ENCODE measurements around the gene CD9. TPM values are rescaled to one million over a fixed set of nuclear protein-coding genes. Genes with fewer than 3 reads are reported as not detected.

CD9 gene
- total and polyA plus RNA-seq, 2 donors (not counting 1 experiment from before 2014, with no cell fraction given) = 7.2 to 12.8 TPM

DNA sequence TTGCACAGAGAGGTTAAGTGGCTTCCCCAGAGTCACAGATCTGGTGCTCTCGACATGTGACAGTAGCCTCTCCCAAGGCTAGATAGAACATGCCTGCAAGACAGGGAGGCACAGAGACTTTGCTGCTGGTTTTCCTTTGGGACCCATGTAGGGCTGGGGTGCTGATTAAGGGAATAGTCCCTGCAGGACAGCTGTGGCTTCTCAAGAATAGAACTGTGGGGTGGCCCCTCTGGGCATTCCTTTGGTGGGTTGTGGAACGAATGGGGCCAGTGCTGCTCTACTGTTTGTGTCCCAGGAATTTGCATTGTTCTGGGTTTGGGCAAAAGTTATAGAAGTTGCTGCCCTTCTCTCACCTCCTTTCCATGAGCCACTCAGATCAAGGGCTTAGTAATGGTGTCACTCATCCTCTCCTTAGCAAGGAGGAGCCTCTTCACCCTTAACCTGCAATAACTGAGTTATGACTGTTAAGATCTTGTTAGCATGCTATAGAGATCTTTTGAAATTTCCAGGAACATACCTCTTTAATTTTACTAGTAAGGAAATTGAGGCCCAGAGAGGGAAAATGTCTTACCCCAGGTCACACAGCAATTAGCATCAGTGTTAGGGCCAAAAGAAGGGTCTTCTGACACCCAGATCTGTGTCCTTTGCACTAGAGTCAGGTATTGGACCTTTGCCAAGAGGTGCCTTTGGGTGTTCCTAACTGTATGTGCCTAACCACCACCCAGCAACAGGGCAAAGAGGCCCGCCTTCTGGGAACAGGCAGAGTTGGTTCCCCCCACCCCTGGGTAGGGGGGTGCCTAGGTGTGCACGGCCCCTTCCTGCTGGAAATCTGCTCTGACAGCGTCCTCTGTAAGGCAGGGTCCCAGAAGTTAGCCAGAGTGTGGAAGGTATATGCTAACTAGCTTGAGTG, 31.4 kb downstream of the CD9 start:
- Histone ChIP-seq H2AFZ (ENCODE audit: insufficient read depth, low read depth, low read length, poor library complexity, severe bottlenecking) (no peak overlapping the region), H3K4me3 (ENCODE audit: control extremely low read depth in 1 of 5, extremely low read depth in 1 of 5, insufficient read depth in 1 of 5, low read depth in 2 of 5, low read length in 4 of 5) (no peak overlapping the region), H3K36me3 (replicated peaks in 1 of 2; ENCODE audit: control extremely low read depth in 1 of 2, control insufficient read depth in 1 of 2, extremely low read depth in 1 of 2, insufficient read depth in 2 of 2, low read length in 1 of 2) (no peaks in the 10 kb centered on the region), H3K79me2 (ENCODE audit: control insufficient read depth, insufficient read depth, low read length) (no peaks in the 10 kb centered on the region), H3K4me2 (replicated peaks; ENCODE audit: low read depth, low read length, poor library complexity, severe bottlenecking) (peak overlapping the region; percentile 57), H3K9me3 (ENCODE audit: control extremely low read depth in 1 of 3, control insufficient read depth in 2 of 3, insufficient read depth in 1 of 3, low read length in 2 of 3) (no peaks in the 10 kb centered on the region), H3K4me1 (ENCODE audit: control insufficient read depth in 2 of 2, insufficient read depth in 2 of 2, low read length in 2 of 2) (peaks cover 15 to 19% of the 10 kb centered on the region in 2 donors), H3K9ac (ENCODE audit: low read length) (no peak overlapping the region), H3K27me3 (replicated peaks in 1 of 4; ENCODE audit: control extremely low read depth in 1 of 4, control insufficient read depth in 3 of 4, insufficient read depth in 4 of 4, low read length in 3 of 4) (no peaks in the 10 kb centered on the region), H4K20me1 (ENCODE audit: control insufficient read depth, insufficient read depth, low read length, poor library complexity, severe bottlenecking) (no peaks in the 10 kb centered on the region), H3K27ac (ENCODE audit: low read length in 2 of 2) (no peak overlapping the region)
- ATAC-seq (ENCODE audit: low read depth) (no peak), DNase-seq (no peak)
- peaks cover 10% of the 10 kb centered on the region for H3K4me1 Mint-ChIP-seq
- WGBS (ENCODE audit: insufficient coverage) = 87% methylated on average over 3 of the region's 5 CpGs
- ChIA-PET POLR2A (no interaction called here), CTCF (interaction anchor here (1.7 kb wide), 1 partner anchor 36 kb away, joined by 4 read pairs; no protein-coding TSS in a partner anchor)
- intact Hi-C loops (cut with micrococcal nuclease) = loop anchor here (5.0 kb wide), 1 partner anchor 34 kb away; no protein-coding TSS in a partner anchor
- no peaks in the 10 kb centered on the region for H3K9me3 Mint-ChIP-seq (ENCODE audit: insufficient read depth)
- H3K27me3 Mint-ChIP-seq = peaks cover 3% of the 10 kb centered on the region
- TF ChIP-seq EZH2 (IDR thresholded peaks at IDR 0.05; ENCODE audit: borderline replicate concordance, insufficient read depth, low read depth, low read length, poor library complexity, severe bottlenecking) = no peak
- TF ChIP-seq, protein P1, sequence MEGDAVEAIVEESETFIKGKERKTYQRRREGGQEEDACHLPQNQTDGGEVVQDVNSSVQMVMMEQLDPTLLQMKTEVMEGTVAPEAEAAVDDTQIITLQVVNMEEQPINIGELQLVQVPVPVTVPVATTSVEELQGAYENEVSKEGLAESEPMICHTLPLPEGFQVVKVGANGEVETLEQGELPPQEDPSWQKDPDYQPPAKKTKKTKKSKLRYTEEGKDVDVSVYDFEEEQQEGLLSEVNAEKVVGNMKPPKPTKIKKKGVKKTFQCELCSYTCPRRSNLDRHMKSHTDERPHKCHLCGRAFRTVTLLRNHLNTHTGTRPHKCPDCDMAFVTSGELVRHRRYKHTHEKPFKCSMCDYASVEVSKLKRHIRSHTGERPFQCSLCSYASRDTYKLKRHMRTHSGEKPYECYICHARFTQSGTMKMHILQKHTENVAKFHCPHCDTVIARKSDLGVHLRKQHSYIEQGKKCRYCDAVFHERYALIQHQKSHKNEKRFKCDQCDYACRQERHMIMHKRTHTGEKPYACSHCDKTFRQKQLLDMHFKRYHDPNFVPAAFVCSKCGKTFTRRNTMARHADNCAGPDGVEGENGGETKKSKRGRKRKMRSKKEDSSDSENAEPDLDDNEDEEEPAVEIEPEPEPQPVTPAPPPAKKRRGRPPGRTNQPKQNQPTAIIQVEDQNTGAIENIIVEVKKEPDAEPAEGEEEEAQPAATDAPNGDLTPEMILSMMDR (IDR thresholded peaks at IDR 0.05) = no peak
- H3K4me3 Mint-ChIP-seq = no peak overlapping the region
- no peak overlapping the region for H3K27ac Mint-ChIP-seq

All from B cell (primary cell).